GM23338 (cell line): ENCODE measurements around the gene CARMIL1. TPM values are rescaled to one million over a fixed set of nuclear protein-coding genes. Genes with fewer than 3 reads are reported as not detected.

Experiments
- ATAC-seq: fragments of 200-7000 bp; cut with Tn5 transposase; 3 replicates; pipeline ENCODE4 v1.9.1; 2020
- DNase-seq: peaks from one replicate; pipeline ENCODE4 v3.0.0-alpha.2; 2015; ENCODE audit warnings: low spot score
- H2AFZ ChIP-seq: fragments of 200-600 bp; sonication (generic); 2 replicates; pipeline ENCODE4 v1.8.0; 2016; ENCODE audit warnings: antibody characterized with exemption, mild to moderate bottlenecking, moderate library complexity
- H3F3A ChIP-seq: fragments of 200-600 bp; sonication (generic); replicated peaks from 2 replicates; pipeline ENCODE4 v1.8.0; 2017; ENCODE audit warnings: antibody characterized with exemption, mixed run types, low read depth
- H3K27ac ChIP-seq: fragments of 200-600 bp; sonication (generic); 2 replicates; pipeline ENCODE4 v1.6.1; 2016; ENCODE audit warnings: low read depth
- H3K27me3 ChIP-seq: fragments of 200-600 bp; sonication (generic); 2 replicates; pipeline ENCODE4 v1.8.0; 2016; ENCODE audit warnings: mild to moderate bottlenecking, mixed run types, moderate library complexity; ENCODE audit not compliant: insufficient read depth
- H3K36me3 ChIP-seq: fragments of 200-600 bp; sonication (generic); 2 replicates; pipeline ENCODE4 v1.8.0; 2016; ENCODE audit warnings: mild to moderate bottlenecking; ENCODE audit not compliant: insufficient read depth
- H3K4me1 ChIP-seq: fragments of 200-600 bp; sonication (generic); 2 replicates; pipeline ENCODE4 v1.8.0; 2016; ENCODE audit warnings: mild to moderate bottlenecking, moderate library complexity; ENCODE audit not compliant: insufficient read depth
- H3K4me2 ChIP-seq: fragments of 200-600 bp; sonication (generic); 2 replicates; pipeline ENCODE4 v1.7.1; 2017; ENCODE audit warnings: mixed run types
- H3K4me3 ChIP-seq: fragments of 200-600 bp; sonication (generic); 2 replicates; pipeline ENCODE4 v1.6.1; 2016; ENCODE audit warnings: mixed run types
- H3K79me2 ChIP-seq: fragments of 200-600 bp; sonication (generic); replicated peaks from 2 replicates; pipeline ENCODE4 v1.8.0; 2017; ENCODE audit warnings: mild to moderate bottlenecking; ENCODE audit not compliant: insufficient read depth
- H3K9me2 ChIP-seq: fragments of 200-600 bp; sonication (generic); 2 replicates; pipeline ENCODE4 v1.8.0; 2017; ENCODE audit not compliant: insufficient read depth
- H4K20me1 ChIP-seq: fragments of 200-600 bp; sonication (generic); replicated peaks from 2 replicates; pipeline ENCODE4 v1.8.0; 2017; ENCODE audit warnings: mild to moderate bottlenecking; ENCODE audit not compliant: insufficient read depth
- H3K27ac Mint-ChIP-seq: 2 replicates; pipeline ENCODE4 v1.8.0; 2020; ENCODE audit warnings: inconsistent platforms, mild to moderate bottlenecking, moderate library complexity, mixed read lengths
- H3K27me3 Mint-ChIP-seq: 3 replicates; pipeline ENCODE4 v1.8.0; 2022; ENCODE audit warnings: low read depth, mild to moderate bottlenecking, moderate library complexity, mixed read lengths, inconsistent platforms; ENCODE audit not compliant: insufficient read depth, poor library complexity
- H3K36me3 Mint-ChIP-seq: 3 replicates; pipeline ENCODE4 v1.8.0; 2021; ENCODE audit warnings: low read depth, mild to moderate bottlenecking, inconsistent platforms, moderate library complexity, mixed read lengths
- H3K4me1 Mint-ChIP-seq: 3 replicates; pipeline ENCODE4 v1.8.0; 2020; ENCODE audit warnings: mild to moderate bottlenecking, inconsistent platforms, mixed read lengths
- H3K4me3 Mint-ChIP-seq: 3 replicates; pipeline ENCODE4 v1.8.0; 2021; ENCODE audit warnings: moderate library complexity, mild to moderate bottlenecking, inconsistent platforms, mixed read lengths
- H3K9me3 Mint-ChIP-seq: 3 replicates; pipeline ENCODE4 v1.8.0; 2020; ENCODE audit warnings: moderate library complexity, mild to moderate bottlenecking, inconsistent platforms, mixed read lengths
- EZH2 ChIP-seq: fragments of 200-600 bp; sonication (generic); IDR thresholded peaks from one replicate; pipeline ENCODE4 v1.8.0; 2017; ENCODE audit warnings: antibody characterized with exemption, mild to moderate bottlenecking, low read depth; ENCODE audit not compliant: unreplicated experiment
- EZH2phosphoT487 ChIP-seq: fragments of 200-600 bp; sonication (generic); IDR thresholded peaks from one replicate; pipeline ENCODE4 v1.8.1; 2018; ENCODE audit warnings: antibody characterized with exemption; ENCODE audit not compliant: unreplicated experiment
- POLR2AphosphoS5 ChIP-seq: IDR thresholded peaks from 2 replicates; pipeline ENCODE4 v1.6.1; 2016; ENCODE audit warnings: antibody characterized with exemption, low read depth
- STAT1 ChIP-seq: IDR thresholded peaks from one replicate; pipeline ENCODE4 v1.6.1; 2016; ENCODE audit warnings: antibody characterized with exemption; ENCODE audit not compliant: unreplicated experiment
- ZNF114 ChIP-seq: fragments of 250-450 bp; sonication (Bioruptor Pico); IDR thresholded peaks from 2 replicates; pipeline ENCODE4 v1.5.0; 2020; ENCODE audit warnings: mild to moderate bottlenecking, moderate library complexity
- polyA plus RNA-seq: library from polyadenylated mRNA; unstranded; fragments of >200 nt; fragmentation: Nextera tagmentation; extraction: Ambion mirVana; gene quantifications from 2 replicates; pipeline ENCODE4 v1.2.1, GENCODE V29; 2016
- total RNA-seq: library from RNA; depleted of rRNA; stranded (reverse); fragments of >200 nt; shearing (Covaris generic); gene quantifications from 2 replicates; pipeline ENCODE4 v1.2.3, GENCODE V29; 2014
- TF ChIP-seq, protein P1 (sequence below): IDR thresholded peaks from 2 replicates; pipeline ENCODE4 v1.6.1; 2016; ENCODE audit warnings: antibody characterized with exemption
- TF ChIP-seq, protein P2 (sequence below), 2 experiments: fragments of 200-600 bp in 1 of 2; sonication (generic) in 1 of 2; conservative IDR thresholded peaks; 2 replicates each; pipeline versions ENCODE4 v1.5.1 to v1.6.1; 2016 to 2017; ENCODE audit warnings: antibody characterized with exemption in 2 of 2, low read depth in 2 of 2, mild to moderate bottlenecking in 2 of 2, moderate library complexity in 1 of 2
- TF ChIP-seq, protein P3 (sequence below): IDR thresholded peaks from one replicate; pipeline ENCODE4 v1.6.1; 2018; ENCODE audit warnings: antibody characterized with exemption; ENCODE audit not compliant: unreplicated experiment
- TF ChIP-seq, protein P4 (sequence below): fragments of 250-450 bp; sonication (Bioruptor Pico); IDR thresholded peaks from 2 replicates; pipeline ENCODE4 v1.5.0; 2020; ENCODE audit warnings: mild to moderate bottlenecking, moderate library complexity

Gene CARMIL1
- total and polyA plus RNA-seq, 2 experiments from 2014 or later: 43.2 to 66.9 TPM

DNA sequence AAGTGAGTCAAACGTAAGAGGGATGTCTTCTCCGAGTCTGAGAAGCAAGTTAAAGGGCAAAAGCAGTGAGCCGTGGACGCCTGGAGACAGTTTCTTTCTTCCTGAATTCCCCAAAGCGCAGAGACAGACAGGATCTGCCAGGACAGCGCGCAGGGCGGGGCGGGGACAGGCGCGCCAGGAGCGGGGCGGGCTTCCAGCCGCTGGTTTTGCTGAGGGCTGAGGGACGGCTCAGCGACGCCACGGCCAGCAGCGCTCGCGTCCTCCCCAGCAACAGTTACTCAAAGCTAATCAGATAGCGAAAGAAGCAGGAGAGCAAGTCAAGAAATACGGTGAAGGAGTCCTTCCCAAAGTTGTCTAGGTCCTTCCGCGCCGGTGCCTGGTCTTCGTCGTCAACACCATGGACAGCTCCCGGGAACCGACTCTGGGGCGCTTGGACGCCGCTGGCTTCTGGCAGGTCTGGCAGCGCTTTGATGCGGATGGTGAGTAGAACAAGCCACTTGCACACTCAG, 372.9 kb downstream of the CARMIL1 start, which contains the start of gene SCGN (continued):
- TF ChIP-seq, protein P1, sequence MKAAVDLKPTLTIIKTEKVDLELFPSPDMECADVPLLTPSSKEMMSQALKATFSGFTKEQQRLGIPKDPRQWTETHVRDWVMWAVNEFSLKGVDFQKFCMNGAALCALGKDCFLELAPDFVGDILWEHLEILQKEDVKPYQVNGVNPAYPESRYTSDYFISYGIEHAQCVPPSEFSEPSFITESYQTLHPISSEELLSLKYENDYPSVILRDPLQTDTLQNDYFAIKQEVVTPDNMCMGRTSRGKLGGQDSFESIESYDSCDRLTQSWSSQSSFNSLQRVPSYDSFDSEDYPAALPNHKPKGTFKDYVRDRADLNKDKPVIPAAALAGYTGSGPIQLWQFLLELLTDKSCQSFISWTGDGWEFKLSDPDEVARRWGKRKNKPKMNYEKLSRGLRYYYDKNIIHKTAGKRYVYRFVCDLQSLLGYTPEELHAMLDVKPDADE: no peak
- TF ChIP-seq, protein P2, sequence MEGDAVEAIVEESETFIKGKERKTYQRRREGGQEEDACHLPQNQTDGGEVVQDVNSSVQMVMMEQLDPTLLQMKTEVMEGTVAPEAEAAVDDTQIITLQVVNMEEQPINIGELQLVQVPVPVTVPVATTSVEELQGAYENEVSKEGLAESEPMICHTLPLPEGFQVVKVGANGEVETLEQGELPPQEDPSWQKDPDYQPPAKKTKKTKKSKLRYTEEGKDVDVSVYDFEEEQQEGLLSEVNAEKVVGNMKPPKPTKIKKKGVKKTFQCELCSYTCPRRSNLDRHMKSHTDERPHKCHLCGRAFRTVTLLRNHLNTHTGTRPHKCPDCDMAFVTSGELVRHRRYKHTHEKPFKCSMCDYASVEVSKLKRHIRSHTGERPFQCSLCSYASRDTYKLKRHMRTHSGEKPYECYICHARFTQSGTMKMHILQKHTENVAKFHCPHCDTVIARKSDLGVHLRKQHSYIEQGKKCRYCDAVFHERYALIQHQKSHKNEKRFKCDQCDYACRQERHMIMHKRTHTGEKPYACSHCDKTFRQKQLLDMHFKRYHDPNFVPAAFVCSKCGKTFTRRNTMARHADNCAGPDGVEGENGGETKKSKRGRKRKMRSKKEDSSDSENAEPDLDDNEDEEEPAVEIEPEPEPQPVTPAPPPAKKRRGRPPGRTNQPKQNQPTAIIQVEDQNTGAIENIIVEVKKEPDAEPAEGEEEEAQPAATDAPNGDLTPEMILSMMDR (conservative IDR thresholded peaks at IDR 0.05; ENCODE audit: low read depth in 2 of 2): no peak
- no peak for TF ChIP-seq STAT1

DNA sequence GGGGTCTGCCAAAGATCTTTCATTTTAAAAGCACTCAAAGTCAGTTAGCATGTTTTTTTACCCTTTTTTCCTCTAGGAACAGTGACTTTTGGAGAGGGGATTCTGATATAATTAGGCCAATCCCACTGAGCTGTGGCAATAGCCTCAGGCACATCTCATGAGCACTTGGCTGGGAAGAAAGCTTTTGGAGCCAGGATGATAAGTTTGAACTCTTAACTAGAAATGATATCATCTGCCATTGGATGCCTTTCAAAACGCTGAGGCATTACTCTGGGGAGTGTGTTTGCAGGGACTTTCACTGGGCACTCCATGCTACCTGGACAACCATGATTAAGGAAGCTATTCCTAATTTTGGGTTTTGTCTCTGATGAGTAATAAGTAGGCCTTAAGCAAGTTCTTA, 376.5 kb downstream of the CARMIL1 start:
- Mint-ChIP-seq H3K4me3 (no peak overlapping the region), H3K27ac (no peak overlapping the region), H3K27me3 (peaks cover 1% of the 10 kb centered on the region), H3K9me3 (no peaks in the 10 kb centered on the region), H3K4me1 (peaks cover 9% of the 10 kb centered on the region), H3K36me3 (no peaks in the 10 kb centered on the region)
- Histone ChIP-seq H3K4me2 (no peak overlapping the region), H3F3A (no peaks in the 10 kb centered on the region; the same call in 1 of the 2 replicates), H3K36me3 (no peaks in the 10 kb centered on the region), H3K9me2 (no peaks in the 10 kb centered on the region), H3K79me2 (no peaks in the 10 kb centered on the region), H4K20me1 (0 out of 2 replicates have a peak, but pooled peaks cover 5% of the 10 kb centered on the region), H2AFZ (no peak overlapping the region), H3K4me3 (no peak overlapping the region), H3K27me3 (peaks cover 32% of the 10 kb centered on the region), H3K4me1 (peaks cover 7% of the 10 kb centered on the region; the same call in 1 of the 2 replicates), H3K27ac (no peak overlapping the region)
- no peak for ATAC-seq
- DNase-seq: no peak
- TF ChIP-seq ZNF114 (CRISPR knock-in tag): no peak
- TF ChIP-seq, protein P2 (conservative IDR thresholded peaks at IDR 0.05; ENCODE audit: low read depth in 2 of 2): no peak
- no peak for TF ChIP-seq STAT1
- no peak for TF ChIP-seq EZH2phosphoT487
- TF ChIP-seq, protein P3, sequence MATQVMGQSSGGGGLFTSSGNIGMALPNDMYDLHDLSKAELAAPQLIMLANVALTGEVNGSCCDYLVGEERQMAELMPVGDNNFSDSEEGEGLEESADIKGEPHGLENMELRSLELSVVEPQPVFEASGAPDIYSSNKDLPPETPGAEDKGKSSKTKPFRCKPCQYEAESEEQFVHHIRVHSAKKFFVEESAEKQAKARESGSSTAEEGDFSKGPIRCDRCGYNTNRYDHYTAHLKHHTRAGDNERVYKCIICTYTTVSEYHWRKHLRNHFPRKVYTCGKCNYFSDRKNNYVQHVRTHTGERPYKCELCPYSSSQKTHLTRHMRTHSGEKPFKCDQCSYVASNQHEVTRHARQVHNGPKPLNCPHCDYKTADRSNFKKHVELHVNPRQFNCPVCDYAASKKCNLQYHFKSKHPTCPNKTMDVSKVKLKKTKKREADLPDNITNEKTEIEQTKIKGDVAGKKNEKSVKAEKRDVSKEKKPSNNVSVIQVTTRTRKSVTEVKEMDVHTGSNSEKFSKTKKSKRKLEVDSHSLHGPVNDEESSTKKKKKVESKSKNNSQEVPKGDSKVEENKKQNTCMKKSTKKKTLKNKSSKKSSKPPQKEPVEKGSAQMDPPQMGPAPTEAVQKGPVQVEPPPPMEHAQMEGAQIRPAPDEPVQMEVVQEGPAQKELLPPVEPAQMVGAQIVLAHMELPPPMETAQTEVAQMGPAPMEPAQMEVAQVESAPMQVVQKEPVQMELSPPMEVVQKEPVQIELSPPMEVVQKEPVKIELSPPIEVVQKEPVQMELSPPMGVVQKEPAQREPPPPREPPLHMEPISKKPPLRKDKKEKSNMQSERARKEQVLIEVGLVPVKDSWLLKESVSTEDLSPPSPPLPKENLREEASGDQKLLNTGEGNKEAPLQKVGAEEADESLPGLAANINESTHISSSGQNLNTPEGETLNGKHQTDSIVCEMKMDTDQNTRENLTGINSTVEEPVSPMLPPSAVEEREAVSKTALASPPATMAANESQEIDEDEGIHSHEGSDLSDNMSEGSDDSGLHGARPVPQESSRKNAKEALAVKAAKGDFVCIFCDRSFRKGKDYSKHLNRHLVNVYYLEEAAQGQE: no peak
- TF ChIP-seq POLR2AphosphoS5: no peak
- no peak for TF ChIP-seq EZH2
- TF ChIP-seq, protein P4, sequence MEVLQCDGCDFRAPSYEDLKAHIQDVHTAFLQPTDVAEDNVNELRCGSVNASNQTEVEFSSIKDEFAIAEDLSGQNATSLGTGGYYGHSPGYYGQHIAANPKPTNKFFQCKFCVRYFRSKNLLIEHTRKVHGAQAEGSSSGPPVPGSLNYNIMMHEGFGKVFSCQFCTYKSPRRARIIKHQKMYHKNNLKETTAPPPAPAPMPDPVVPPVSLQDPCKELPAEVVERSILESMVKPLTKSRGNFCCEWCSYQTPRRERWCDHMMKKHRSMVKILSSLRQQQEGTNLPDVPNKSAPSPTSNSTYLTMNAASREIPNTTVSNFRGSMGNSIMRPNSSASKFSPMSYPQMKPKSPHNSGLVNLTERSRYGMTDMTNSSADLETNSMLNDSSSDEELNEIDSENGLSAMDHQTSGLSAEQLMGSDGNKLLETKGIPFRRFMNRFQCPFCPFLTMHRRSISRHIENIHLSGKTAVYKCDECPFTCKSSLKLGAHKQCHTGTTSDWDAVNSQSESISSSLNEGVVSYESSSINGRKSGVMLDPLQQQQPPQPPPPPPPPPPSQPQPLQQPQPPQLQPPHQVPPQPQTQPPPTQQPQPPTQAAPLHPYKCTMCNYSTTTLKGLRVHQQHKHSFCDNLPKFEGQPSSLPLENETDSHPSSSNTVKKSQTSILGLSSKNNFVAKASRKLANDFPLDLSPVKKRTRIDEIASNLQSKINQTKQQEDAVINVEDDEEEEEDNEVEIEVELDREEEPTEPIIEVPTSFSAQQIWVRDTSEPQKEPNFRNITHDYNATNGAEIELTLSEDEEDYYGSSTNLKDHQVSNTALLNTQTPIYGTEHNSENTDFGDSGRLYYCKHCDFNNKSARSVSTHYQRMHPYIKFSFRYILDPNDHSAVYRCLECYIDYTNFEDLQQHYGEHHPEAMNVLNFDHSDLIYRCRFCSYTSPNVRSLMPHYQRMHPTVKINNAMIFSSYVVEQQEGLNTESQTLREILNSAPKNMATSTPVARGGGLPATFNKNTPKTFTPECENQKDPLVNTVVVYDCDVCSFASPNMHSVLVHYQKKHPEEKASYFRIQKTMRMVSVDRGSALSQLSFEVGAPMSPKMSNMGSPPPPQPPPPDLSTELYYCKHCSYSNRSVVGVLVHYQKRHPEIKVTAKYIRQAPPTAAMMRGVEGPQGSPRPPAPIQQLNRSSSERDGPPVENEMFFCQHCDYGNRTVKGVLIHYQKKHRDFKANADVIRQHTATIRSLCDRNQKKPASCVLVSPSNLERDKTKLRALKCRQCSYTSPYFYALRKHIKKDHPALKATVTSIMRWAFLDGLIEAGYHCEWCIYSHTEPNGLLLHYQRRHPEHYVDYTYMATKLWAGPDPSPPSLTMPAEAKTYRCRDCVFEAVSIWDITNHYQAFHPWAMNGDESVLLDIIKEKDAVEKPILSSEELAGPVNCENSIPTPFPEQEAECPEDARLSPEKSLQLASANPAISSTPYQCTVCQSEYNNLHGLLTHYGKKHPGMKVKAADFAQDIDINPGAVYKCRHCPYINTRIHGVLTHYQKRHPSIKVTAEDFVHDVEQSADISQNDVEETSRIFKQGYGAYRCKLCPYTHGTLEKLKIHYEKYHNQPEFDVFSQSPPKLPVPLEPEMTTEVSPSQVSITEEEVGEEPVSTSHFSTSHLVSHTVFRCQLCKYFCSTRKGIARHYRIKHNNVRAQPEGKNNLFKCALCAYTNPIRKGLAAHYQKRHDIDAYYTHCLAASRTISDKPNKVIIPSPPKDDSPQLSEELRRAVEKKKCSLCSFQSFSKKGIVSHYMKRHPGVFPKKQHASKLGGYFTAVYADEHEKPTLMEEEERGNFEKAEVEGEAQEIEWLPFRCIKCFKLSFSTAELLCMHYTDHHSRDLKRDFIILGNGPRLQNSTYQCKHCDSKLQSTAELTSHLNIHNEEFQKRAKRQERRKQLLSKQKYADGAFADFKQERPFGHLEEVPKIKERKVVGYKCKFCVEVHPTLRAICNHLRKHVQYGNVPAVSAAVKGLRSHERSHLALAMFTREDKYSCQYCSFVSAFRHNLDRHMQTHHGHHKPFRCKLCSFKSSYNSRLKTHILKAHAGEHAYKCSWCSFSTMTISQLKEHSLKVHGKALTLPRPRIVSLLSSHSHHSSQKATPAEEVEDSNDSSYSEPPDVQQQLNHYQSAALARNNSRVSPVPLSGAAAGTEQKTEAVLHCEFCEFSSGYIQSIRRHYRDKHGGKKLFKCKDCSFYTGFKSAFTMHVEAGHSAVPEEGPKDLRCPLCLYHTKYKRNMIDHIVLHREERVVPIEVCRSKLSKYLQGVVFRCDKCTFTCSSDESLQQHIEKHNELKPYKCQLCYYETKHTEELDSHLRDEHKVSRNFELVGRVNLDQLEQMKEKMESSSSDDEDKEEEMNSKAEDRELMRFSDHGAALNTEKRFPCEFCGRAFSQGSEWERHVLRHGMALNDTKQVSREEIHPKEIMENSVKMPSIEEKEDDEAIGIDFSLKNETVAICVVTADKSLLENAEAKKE (CRISPR knock-in tag): no peak
